ENCODE data around the gene OSBPL1A. TPM values are rescaled to one million over a fixed set of nuclear protein-coding genes. Genes with fewer than 3 reads are reported as not detected.

Gene OSBPL1A
- total RNA-seq, 2 donors from 2014 or later, result 29.7 to 36.9 TPM

DNA sequence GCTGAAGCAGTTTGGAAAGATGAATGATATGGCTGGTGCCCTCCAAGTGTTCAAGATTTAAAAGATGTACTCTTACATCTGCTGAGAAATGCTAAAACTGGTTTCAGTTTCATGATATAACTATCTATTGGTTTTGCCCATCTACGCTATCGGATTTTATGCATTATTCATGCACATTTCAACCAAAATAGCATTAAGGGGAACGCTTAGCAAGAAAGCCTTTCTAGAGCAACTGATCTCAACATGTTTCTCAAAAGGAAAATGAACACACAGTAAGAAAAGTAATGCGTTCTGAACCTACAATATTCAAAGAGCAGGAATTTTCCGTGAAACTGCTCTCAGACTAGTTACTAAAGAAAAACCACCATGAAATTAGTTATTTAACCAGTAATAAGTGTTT lies 164.8 kb downstream of the OSBPL1A start:
- H3K9me3 ChIP-seq (ENCODE audit: control insufficient read depth, low read length), result peaks cover 5% of the 10 kb centered on the region
- no peak for DNase-seq
- H3K4me1 Mint-ChIP-seq, result peaks cover 11% of the 10 kb centered on the region
- H3K27ac ChIP-seq (ENCODE audit: low read depth, low read length), result no peak overlapping the region
- no peak overlapping the region for H3K9ac ChIP-seq (ENCODE audit: extremely low read depth, low read length, poor library complexity, severe bottlenecking)
- no peak overlapping the region for H3K4me3 Mint-ChIP-seq
- no peak overlapping the region for H3K4me3 ChIP-seq (ENCODE audit: low read length)
- peaks cover 23% of the 10 kb centered on the region for H3K36me3 Mint-ChIP-seq (ENCODE audit: low read depth)
- H3K9me3 Mint-ChIP-seq, result no peaks in the 10 kb centered on the region
- peaks cover 3% of the 10 kb centered on the region for H3K4me1 ChIP-seq (ENCODE audit: control insufficient read depth, insufficient read depth, low read length)
- H3K27ac Mint-ChIP-seq, result no peak overlapping the region
- H3K36me3 ChIP-seq (ENCODE audit: control insufficient read depth, insufficient read depth, low read length), result peaks cover 13% of the 10 kb centered on the region
- WGBS, 2 experiments (ENCODE audit: insufficient coverage in 1 of 2, insufficient read length in 1 of 2), result 97 to 100% methylated on average over 3 to 5 of the region's 5 CpGs
- TF ChIP-seq, protein P1, sequence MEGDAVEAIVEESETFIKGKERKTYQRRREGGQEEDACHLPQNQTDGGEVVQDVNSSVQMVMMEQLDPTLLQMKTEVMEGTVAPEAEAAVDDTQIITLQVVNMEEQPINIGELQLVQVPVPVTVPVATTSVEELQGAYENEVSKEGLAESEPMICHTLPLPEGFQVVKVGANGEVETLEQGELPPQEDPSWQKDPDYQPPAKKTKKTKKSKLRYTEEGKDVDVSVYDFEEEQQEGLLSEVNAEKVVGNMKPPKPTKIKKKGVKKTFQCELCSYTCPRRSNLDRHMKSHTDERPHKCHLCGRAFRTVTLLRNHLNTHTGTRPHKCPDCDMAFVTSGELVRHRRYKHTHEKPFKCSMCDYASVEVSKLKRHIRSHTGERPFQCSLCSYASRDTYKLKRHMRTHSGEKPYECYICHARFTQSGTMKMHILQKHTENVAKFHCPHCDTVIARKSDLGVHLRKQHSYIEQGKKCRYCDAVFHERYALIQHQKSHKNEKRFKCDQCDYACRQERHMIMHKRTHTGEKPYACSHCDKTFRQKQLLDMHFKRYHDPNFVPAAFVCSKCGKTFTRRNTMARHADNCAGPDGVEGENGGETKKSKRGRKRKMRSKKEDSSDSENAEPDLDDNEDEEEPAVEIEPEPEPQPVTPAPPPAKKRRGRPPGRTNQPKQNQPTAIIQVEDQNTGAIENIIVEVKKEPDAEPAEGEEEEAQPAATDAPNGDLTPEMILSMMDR (conservative IDR thresholded peaks at IDR 0.05), result no peak
- H3K27me3 ChIP-seq (ENCODE audit: control insufficient read depth, insufficient read depth, low read length, poor library complexity, severe bottlenecking), result no peaks in the 10 kb centered on the region
- no peaks in the 10 kb centered on the region for H3K27me3 Mint-ChIP-seq (ENCODE audit: insufficient read depth)

DNA sequence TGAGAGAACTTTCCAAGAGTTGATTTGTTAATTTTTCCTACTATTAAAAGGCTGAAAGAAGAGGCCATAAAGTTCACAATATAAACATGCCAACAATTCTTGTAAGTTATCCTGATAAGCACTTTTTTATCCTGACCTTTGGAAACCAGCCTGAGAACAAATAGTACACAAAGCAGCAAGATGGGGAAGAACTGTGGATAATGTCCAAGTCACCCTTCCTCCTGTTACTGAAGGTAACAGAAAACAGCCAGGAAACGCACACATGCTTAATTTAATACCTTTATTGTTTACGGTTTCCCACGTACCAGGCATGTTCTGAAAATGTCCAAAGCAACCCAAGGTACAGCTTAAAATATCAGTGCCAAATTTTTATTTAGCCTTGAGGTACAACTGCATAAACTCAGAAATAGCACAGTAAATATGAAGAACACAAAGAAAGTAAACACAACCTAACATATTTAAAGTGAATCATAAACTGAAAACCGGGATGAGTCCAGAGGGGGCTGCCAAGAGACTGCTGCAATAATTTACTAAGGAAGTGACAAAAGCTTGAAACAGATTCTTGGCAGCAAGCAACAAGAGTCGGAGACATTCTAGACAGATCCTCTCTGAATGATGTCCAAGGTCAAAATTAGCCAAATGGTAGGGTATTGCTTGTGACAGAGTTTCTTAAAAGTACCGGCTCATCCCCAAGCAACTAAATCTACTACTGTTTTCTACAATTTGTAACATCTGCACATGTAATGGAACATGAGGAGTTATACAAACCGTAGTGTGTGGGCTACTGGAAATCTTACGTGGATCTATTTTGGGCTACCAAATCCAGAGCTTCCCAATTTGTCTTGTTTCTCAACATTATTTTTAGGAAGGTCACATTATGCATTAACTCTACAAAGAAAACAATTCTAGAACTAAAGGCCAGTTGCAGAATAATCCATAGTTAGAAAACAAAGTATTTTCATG lies 165.6 kb downstream of the OSBPL1A start:
- H3K36me3 Mint-ChIP-seq (ENCODE audit: low read depth), result peaks cover 20% of the 10 kb centered on the region
- no peak overlapping the region for H3K4me3 Mint-ChIP-seq
- no peak overlapping the region for H3K4me3 ChIP-seq (ENCODE audit: low read length)
- peaks cover 5% of the 10 kb centered on the region for H3K9me3 ChIP-seq (ENCODE audit: control insufficient read depth, low read length)
- H3K36me3 ChIP-seq (ENCODE audit: control insufficient read depth, insufficient read depth, low read length), result peaks cover 13% of the 10 kb centered on the region
- H3K9ac ChIP-seq (ENCODE audit: extremely low read depth, low read length, poor library complexity, severe bottlenecking), result no peak overlapping the region
- peaks cover 3% of the 10 kb centered on the region for H3K4me1 ChIP-seq (ENCODE audit: control insufficient read depth, insufficient read depth, low read length)
- TF ChIP-seq, protein P1 (conservative IDR thresholded peaks at IDR 0.05), result no peak
- no peak overlapping the region for H3K27ac ChIP-seq (ENCODE audit: low read depth, low read length)
- 93% methylated on average over 7 to 8 of the region's 8 CpGs for WGBS, 2 experiments (ENCODE audit: insufficient coverage in 1 of 2, insufficient read length in 1 of 2)
- no peak overlapping the region for H3K27ac Mint-ChIP-seq
- H3K27me3 ChIP-seq (ENCODE audit: control insufficient read depth, insufficient read depth, low read length, poor library complexity, severe bottlenecking), result no peaks in the 10 kb centered on the region
- no peaks in the 10 kb centered on the region for H3K27me3 Mint-ChIP-seq (ENCODE audit: insufficient read depth)
- H3K4me1 Mint-ChIP-seq, result peaks cover 11% of the 10 kb centered on the region
- DNase-seq, result no peak
- H3K9me3 Mint-ChIP-seq, result no peaks in the 10 kb centered on the region

DNA sequence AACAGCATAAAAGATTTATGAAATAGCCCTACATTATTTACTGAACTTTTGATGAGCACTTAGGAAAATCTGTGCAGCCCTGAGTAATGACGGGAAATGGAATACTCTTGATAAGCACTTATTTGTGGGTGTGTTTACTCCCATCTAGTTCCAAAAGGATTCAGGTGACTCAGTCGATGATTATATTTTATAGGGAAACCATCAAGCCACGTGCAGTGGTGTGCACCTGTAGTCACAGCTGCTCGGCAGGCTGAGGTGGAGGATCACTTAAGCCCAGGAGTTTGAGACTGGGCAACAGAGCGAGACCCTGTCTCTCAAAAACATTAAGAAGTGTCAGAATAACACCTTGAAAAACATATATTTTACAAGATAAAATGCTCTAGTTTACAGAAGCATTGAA lies 166.9 kb downstream of the OSBPL1A start:
- Mint-ChIP-seq H3K27ac (no peak overlapping the region), H3K4me3 (no peak overlapping the region), H3K36me3 (ENCODE audit: low read depth) (peaks cover 9% of the 10 kb centered on the region), H3K9me3 (no peaks in the 10 kb centered on the region), H3K4me1 (peaks cover 11% of the 10 kb centered on the region), H3K27me3 (ENCODE audit: insufficient read depth) (no peaks in the 10 kb centered on the region)
- no peak overlapping the region for H3K4me3 ChIP-seq (ENCODE audit: low read length)
- H3K27me3 ChIP-seq (ENCODE audit: control insufficient read depth, insufficient read depth, low read length, poor library complexity, severe bottlenecking), result no peaks in the 10 kb centered on the region
- peaks cover 3% of the 10 kb centered on the region for H3K4me1 ChIP-seq (ENCODE audit: control insufficient read depth, insufficient read depth, low read length)
- TF ChIP-seq, protein P1 (conservative IDR thresholded peaks at IDR 0.05), result no peak
- H3K36me3 ChIP-seq (ENCODE audit: control insufficient read depth, insufficient read depth, low read length), result peaks cover 3% of the 10 kb centered on the region
- H3K27ac ChIP-seq (ENCODE audit: low read depth, low read length), result no peak overlapping the region
- peaks cover 1% of the 10 kb centered on the region for H3K9me3 ChIP-seq (ENCODE audit: control insufficient read depth, low read length)
- WGBS, 2 experiments (ENCODE audit: insufficient coverage in 1 of 2, insufficient read length in 1 of 2), result 87 to 100% methylated on average over 2 to 5 of the region's 5 CpGs
- H3K9ac ChIP-seq (ENCODE audit: extremely low read depth, low read length, poor library complexity, severe bottlenecking), result no peak overlapping the region
- no peak for DNase-seq
